SK-N-SH treated with all-trans-retinoic acid at 6 μM for 48 hours (cell line): Measurements from ENCODE around the gene LRP10.

Source experiments
- ARNTL ChIP-seq: fragments of 450-650 bp; formaldehyde crosslinking; IDR thresholded peaks from 2 replicates; pipeline ENCODE4 v1.5.0; 2020; ENCODE audit warnings: low read depth, mild to moderate bottlenecking, moderate library complexity, borderline replicate concordance
- BACH2 ChIP-seq: fragments of 250-450 bp; sonication (Bioruptor Pico); IDR thresholded peaks from 2 replicates; pipeline ENCODE4 v1.9.0; 2021; ENCODE audit warnings: mild to moderate bottlenecking, borderline replicate concordance
- ESRRG ChIP-seq: fragments of 250-450 bp; sonication (Bioruptor Pico); IDR thresholded peaks from 2 replicates; pipeline ENCODE4 v1.6.1; 2021; ENCODE audit warnings: mild to moderate bottlenecking
- OSR1 ChIP-seq: fragments of 250-450 bp; sonication (Bioruptor Pico); IDR thresholded peaks from 2 replicates; pipeline ENCODE4 v1.8.0; 2022; ENCODE audit warnings: moderate library complexity, mild to moderate bottlenecking, inconsistent platforms
- PPARA ChIP-seq: fragments of 250-450 bp; sonication (Bioruptor Pico); IDR thresholded peaks from 2 replicates; pipeline ENCODE4 v1.5.0; 2020; ENCODE audit warnings: mild to moderate bottlenecking, borderline replicate concordance
- SNAI2 ChIP-seq: fragments of 250-450 bp; sonication (Bioruptor Pico); IDR thresholded peaks from 2 replicates; pipeline ENCODE4 v1.5.0; 2020; ENCODE audit warnings: mild to moderate bottlenecking, moderate library complexity
- TCF4 ChIP-seq: fragments of 250-450 bp; sonication (Bioruptor Pico); IDR thresholded peaks from 2 replicates; pipeline ENCODE4 v1.8.0; 2021; ENCODE audit warnings: mild to moderate bottlenecking, moderate library complexity, borderline replicate concordance
- ZNF8 ChIP-seq: fragments of 450-650 bp; formaldehyde crosslinking; IDR thresholded peaks from 2 replicates; pipeline ENCODE4 v1.5.0; 2020; ENCODE audit warnings: mild to moderate bottlenecking, moderate library complexity
- TF ChIP-seq, protein P1 (sequence below): fragments of 250-450 bp; sonication (Bioruptor Pico); IDR thresholded peaks from 2 replicates; pipeline ENCODE4 v1.5.1; 2021; ENCODE audit warnings: mild to moderate bottlenecking, moderate library complexity
- TF ChIP-seq, protein P2 (sequence below): fragments of 250-450 bp; sonication (Bioruptor Pico); IDR thresholded peaks from 2 replicates; pipeline ENCODE4 v1.5.0; 2020; ENCODE audit warnings: mild to moderate bottlenecking, moderate library complexity
- TF ChIP-seq, protein P3 (sequence below): fragments of 250-450 bp; sonication (Bioruptor Pico); IDR thresholded peaks from 2 replicates; pipeline ENCODE4 v1.8.0; 2020; ENCODE audit warnings: mild to moderate bottlenecking, moderate library complexity, borderline replicate concordance

DNA sequence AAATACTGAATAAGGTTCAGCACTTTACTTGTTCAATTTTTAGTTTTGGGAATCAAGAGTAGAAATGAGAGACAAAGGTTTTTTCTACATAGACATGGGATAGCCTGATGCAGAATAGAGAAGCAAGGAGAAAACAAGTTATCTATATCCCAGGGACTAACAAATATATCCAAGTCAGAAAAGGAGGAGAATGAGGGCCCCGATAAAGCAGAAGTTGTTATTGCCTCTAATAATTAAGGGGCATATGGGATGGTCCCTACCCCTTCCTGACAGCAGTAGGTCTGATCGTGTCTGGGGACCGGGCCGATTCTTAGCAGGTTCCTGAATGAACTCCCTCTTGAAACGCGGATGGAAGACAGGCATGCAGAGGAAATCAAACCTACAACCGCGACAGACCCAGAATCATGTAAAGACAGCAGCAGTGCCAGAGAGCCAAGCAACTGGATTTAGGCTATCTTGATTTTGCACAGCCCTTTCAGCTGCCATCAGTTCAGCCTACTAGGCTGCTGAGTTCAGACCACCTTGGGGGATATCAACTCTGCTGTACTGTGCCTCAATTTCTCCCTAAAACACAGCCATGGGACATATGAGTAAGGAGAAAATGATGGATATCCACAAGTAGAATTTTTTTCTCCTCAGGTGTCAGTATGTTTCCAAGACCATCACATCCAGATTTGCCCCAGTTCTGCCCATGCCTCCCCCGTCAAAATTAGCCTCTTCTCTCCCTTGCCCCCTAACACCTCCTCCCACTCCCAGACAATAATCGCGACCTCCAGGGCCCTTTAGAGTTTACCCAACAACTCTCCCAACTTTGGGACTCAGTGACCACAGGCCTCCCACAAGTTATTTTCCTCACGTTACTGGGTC is 56.9 kb downstream of the LRP10 start:
- TF ChIP-seq, protein P1, sequence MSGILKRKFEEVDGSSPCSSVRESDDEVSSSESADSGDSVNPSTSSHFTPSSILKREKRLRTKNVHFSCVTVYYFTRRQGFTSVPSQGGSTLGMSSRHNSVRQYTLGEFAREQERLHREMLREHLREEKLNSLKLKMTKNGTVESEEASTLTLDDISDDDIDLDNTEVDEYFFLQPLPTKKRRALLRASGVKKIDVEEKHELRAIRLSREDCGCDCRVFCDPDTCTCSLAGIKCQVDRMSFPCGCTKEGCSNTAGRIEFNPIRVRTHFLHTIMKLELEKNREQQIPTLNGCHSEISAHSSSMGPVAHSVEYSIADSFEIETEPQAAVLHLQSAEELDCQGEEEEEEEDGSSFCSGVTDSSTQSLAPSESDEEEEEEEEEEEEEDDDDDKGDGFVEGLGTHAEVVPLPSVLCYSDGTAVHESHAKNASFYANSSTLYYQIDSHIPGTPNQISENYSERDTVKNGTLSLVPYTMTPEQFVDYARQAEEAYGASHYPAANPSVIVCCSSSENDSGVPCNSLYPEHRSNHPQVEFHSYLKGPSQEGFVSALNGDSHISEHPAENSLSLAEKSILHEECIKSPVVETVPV (CRISPR knock-in tag), result no peak
- no peak for TF ChIP-seq PPARA (CRISPR knock-in tag)
- TF ChIP-seq SNAI2 (CRISPR knock-in tag), result no peak
- TF ChIP-seq, protein P2, sequence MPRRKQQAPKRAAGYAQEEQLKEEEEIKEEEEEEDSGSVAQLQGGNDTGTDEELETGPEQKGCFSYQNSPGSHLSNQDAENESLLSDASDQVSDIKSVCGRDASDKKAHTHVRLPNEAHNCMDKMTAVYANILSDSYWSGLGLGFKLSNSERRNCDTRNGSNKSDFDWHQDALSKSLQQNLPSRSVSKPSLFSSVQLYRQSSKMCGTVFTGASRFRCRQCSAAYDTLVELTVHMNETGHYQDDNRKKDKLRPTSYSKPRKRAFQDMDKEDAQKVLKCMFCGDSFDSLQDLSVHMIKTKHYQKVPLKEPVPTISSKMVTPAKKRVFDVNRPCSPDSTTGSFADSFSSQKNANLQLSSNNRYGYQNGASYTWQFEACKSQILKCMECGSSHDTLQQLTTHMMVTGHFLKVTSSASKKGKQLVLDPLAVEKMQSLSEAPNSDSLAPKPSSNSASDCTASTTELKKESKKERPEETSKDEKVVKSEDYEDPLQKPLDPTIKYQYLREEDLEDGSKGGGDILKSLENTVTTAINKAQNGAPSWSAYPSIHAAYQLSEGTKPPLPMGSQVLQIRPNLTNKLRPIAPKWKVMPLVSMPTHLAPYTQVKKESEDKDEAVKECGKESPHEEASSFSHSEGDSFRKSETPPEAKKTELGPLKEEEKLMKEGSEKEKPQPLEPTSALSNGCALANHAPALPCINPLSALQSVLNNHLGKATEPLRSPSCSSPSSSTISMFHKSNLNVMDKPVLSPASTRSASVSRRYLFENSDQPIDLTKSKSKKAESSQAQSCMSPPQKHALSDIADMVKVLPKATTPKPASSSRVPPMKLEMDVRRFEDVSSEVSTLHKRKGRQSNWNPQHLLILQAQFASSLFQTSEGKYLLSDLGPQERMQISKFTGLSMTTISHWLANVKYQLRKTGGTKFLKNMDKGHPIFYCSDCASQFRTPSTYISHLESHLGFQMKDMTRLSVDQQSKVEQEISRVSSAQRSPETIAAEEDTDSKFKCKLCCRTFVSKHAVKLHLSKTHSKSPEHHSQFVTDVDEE (CRISPR knock-in tag), result no peak
- TF ChIP-seq TCF4 (CRISPR knock-in tag), result no peak
- no peak for TF ChIP-seq ARNTL (CRISPR knock-in tag)
- no peak for TF ChIP-seq OSR1
- TF ChIP-seq ESRRG, result no peak
- TF ChIP-seq, protein P3, sequence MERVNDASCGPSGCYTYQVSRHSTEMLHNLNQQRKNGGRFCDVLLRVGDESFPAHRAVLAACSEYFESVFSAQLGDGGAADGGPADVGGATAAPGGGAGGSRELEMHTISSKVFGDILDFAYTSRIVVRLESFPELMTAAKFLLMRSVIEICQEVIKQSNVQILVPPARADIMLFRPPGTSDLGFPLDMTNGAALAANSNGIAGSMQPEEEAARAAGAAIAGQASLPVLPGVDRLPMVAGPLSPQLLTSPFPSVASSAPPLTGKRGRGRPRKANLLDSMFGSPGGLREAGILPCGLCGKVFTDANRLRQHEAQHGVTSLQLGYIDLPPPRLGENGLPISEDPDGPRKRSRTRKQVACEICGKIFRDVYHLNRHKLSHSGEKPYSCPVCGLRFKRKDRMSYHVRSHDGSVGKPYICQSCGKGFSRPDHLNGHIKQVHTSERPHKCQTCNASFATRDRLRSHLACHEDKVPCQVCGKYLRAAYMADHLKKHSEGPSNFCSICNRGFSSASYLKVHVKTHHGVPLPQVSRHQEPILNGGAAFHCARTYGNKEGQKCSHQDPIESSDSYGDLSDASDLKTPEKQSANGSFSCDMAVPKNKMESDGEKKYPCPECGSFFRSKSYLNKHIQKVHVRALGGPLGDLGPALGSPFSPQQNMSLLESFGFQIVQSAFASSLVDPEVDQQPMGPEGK (CRISPR knock-in tag), result no peak
- TF ChIP-seq BACH2 (CRISPR knock-in tag), result no peak
- TF ChIP-seq ZNF8, result no peak
